GM12878 (cell line): Measurements from ENCODE around the gene ZMYND11. TPM values are rescaled to one million over a fixed set of nuclear protein-coding genes. Genes with fewer than 3 reads are reported as not detected.

Source experiments
- FOS ChIP-seq: IDR thresholded peaks from 3 replicates; pipeline ENCODE4 v1.6.1; 2011; ENCODE audit warnings: borderline replicate concordance; ENCODE audit not compliant: insufficient read length; ENCODE audit errors: extremely low read depth
- IKZF2 ChIP-seq, 2 experiments: fragments of 450-650 bp; IDR thresholded peaks; 2 replicates each; pipeline ENCODE4 v1.6.1; 2017; ENCODE audit warnings: mild to moderate bottlenecking in 2 of 2, moderate library complexity in 2 of 2
- IRF5 ChIP-seq: fragments of 450-650 bp; IDR thresholded peaks from 2 replicates; pipeline ENCODE4 v1.6.1; 2017; ENCODE audit warnings: borderline replicate concordance
- NFYB ChIP-seq: IDR thresholded peaks from 2 replicates; pipeline ENCODE4 v1.6.1; 2011; ENCODE audit warnings: low read depth, mild to moderate bottlenecking, low read length, improper control_type of control experiment, moderate library complexity; ENCODE audit not compliant: insufficient read depth
- SIX5 ChIP-seq: IDR thresholded peaks from 2 replicates; pipeline ENCODE4 v1.6.1; 2011; ENCODE audit warnings: mild to moderate bottlenecking, low read depth, low read length, moderate library complexity; ENCODE audit not compliant: severe bottlenecking
- SMC3 ChIP-seq: IDR thresholded peaks from 2 replicates; pipeline ENCODE4 v1.6.1; 2011; ENCODE audit warnings: low read length, improper control_type of control experiment, borderline replicate concordance
- WRNIP1 ChIP-seq: IDR thresholded peaks from 2 replicates; pipeline ENCODE4 v1.6.1; 2011; ENCODE audit warnings: low read depth, low read length, improper control_type of control experiment, borderline replicate concordance
- ZNF687 ChIP-seq: fragments of 450-650 bp; IDR thresholded peaks from 2 replicates; pipeline ENCODE4 v1.6.1; 2017; ENCODE audit warnings: mild to moderate bottlenecking, moderate library complexity
- ZSCAN29 ChIP-seq: fragments of 450-650 bp; IDR thresholded peaks from 2 replicates; pipeline ENCODE4 v1.6.1; 2017; ENCODE audit warnings: mild to moderate bottlenecking, moderate library complexity
- polyA plus RNA-seq, 11 experiments: library from polyadenylated mRNA; depleted of rRNA in 4 of 11; unstranded in 6 of 11; stranded (reverse) in 5 of 11; fragments of >200 nt; fragmentation: Nextera tagmentation in 4 of 11; fragmentation: Illumina TruSeq in 1 of 11; extraction: Ambion mirVana in 4 of 11; extraction: Trizol in 1 of 11; gene quantifications; 1 replicate in 1 of 11; 2 replicates in 10 of 11; pipeline versions ENCODE4 v1.2.1 to v1.2.3, GENCODE V29; 2011 to 2016; ENCODE audit warnings: inconsistent platforms in 2 of 11, missing spikeins in 2 of 11, low read depth in 1 of 11
- total RNA-seq, 4 experiments: library from RNA; depleted of rRNA in 3 of 4; stranded (reverse); fragments of >200 nt in 3 of 4; fragmentation: Illumina TruSeq in 1 of 4; extraction: Trizol in 1 of 4; gene quantifications; 2 replicates each; pipeline versions ENCODE4 v1.2.1 to v1.2.3, GENCODE V29; 2013 to 2021

Gene ZMYND11
- total and polyA plus RNA-seq, 10 of the 15 experiments (the other 5 are each of a cell fraction or from before 2014, with no cell fraction given): 3.3 to 24.4 (median 13.1) TPM

DNA sequence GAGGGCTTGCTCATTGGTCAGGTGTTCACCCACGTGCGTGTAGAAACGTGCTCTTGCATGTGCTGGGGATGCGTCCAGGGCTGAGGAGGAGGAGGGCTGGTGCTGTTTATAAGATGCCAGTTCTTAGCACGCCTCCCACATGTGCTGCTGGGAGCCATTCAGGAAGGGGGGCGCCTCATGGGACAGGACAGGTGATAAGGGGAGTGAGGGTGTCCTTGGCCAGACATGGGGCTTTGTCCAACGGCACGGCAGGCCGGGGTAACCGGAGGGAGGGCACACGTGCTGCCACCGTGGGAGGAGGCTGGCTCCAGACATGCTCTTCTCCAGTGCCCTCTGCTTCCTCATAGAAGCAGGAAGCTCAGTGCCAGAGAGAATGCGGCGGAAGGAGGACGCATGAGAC lies 150.0 kb downstream of the ZMYND11 start (continued):
- TF ChIP-seq ZNF687 (no peak), NFYB (no peak), SIX5 (no peak), IRF5 (no peak), WRNIP1 (no peak), IKZF2 (IDR thresholded peaks at IDR 0.05) (no peak), SMC3 (no peak), FOS (no peak), ZSCAN29 (no peak)
- TF ChIP-seq, all 136 proteins: peak for 0
